ENCODE measurements around the gene RELL1. TPM values are rescaled to one million over a fixed set of nuclear protein-coding genes. Genes with fewer than 3 reads are reported as not detected.

RELL1 gene
- total RNA-seq, 1 donor from 2014 or later, result 45.8 TPM

DNA sequence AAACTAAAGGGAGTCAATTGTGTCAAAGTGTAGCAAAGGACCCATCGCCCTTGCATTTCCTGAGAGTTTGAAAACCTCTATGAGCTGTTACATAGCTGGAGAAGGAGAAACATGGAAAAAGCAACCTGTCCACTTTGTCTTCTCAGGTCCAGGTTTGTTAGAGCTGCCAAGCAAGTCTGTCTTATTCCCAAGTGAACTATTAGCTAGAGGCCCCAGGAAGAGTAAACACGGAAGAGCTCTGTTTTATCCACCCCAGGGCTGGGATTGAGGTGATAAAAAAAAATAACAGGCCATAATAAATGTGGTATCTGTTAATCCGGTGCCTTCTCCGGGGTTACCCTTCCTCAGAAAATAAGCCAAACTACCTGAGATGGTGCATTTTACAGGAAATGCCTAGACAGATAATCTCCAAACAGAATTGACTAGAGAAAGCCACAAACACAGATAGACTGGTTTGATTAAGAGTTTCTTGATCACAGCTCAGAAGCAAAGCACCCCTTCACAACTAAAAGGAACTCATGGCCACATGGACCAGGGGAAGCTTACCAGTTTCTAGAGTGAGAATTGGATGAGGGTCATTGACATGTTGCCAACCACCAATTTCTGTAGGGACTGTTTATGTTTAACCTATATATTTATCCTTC, 35.9 kb upstream of the RELL1 start:
- Mint-ChIP-seq H3K9me3 (peaks cover 8% of the 10 kb centered on the region), H3K36me3 (no peaks in the 10 kb centered on the region), H3K4me1 (ENCODE audit: unreplicated experiment) (peaks cover 14% of the 10 kb centered on the region), H3K27ac (no peak overlapping the region), H3K4me3 (no peak overlapping the region), H3K27me3 (no peaks in the 10 kb centered on the region)
- TF ChIP-seq, protein P1, sequence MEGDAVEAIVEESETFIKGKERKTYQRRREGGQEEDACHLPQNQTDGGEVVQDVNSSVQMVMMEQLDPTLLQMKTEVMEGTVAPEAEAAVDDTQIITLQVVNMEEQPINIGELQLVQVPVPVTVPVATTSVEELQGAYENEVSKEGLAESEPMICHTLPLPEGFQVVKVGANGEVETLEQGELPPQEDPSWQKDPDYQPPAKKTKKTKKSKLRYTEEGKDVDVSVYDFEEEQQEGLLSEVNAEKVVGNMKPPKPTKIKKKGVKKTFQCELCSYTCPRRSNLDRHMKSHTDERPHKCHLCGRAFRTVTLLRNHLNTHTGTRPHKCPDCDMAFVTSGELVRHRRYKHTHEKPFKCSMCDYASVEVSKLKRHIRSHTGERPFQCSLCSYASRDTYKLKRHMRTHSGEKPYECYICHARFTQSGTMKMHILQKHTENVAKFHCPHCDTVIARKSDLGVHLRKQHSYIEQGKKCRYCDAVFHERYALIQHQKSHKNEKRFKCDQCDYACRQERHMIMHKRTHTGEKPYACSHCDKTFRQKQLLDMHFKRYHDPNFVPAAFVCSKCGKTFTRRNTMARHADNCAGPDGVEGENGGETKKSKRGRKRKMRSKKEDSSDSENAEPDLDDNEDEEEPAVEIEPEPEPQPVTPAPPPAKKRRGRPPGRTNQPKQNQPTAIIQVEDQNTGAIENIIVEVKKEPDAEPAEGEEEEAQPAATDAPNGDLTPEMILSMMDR (conservative IDR thresholded peaks at IDR 0.05), result no peak
- no peak for DNase-seq (ENCODE audit: extremely low spot score, unreplicated experiment)

DNA sequence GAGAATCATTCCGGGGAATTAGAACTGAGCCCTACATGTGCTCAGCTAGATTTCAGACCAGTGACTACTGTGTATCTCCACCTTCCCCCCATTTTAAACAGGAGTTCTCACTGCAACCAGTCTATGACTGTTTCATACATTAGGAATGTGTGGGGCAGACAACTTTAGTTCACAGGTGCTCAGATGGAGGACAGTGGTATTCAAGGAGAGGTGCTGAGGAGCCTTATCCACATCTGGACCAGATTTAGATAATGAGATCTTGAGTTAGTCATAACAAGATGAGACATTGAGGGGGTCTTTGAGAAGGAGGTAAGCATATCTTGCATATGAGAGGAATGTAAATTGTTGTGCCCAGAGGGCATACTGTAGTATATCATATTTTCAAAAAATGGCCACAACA, 32.8 kb upstream of the RELL1 start:
- TF ChIP-seq, protein P1 (conservative IDR thresholded peaks at IDR 0.05), result no peak
- no peak overlapping the region for H3K4me3 Mint-ChIP-seq
- H3K9me3 Mint-ChIP-seq, result peaks cover 8% of the 10 kb centered on the region
- no peaks in the 10 kb centered on the region for H3K27me3 Mint-ChIP-seq
- no peak overlapping the region for H3K27ac Mint-ChIP-seq
- no peak for DNase-seq (ENCODE audit: extremely low spot score, unreplicated experiment)
- no peaks in the 10 kb centered on the region for H3K36me3 Mint-ChIP-seq
- H3K4me1 Mint-ChIP-seq (ENCODE audit: unreplicated experiment), result peaks cover 14% of the 10 kb centered on the region

DNA sequence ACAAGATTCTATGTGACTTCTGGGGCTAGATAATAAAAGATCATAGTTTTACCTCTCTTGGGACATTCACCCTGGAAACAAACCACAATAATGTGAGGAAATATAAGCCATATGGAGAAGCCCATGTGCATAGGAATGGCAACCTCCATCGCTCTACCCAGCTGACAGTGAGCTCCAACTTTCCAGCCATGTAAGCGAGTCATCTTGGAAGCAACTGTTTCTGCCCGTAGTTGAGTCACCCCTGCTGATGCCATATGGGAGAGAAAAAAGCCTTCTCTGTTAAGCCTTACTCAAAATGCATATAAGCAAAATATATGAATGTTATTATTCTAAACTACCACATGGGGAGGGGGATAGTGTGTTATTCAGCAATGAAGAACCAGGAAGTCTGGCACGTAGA, 31.4 kb upstream of the RELL1 start:
- Mint-ChIP-seq H3K4me3 (no peak overlapping the region), H3K27ac (no peak overlapping the region), H3K4me1 (ENCODE audit: unreplicated experiment) (peaks cover 7% of the 10 kb centered on the region)

DNA sequence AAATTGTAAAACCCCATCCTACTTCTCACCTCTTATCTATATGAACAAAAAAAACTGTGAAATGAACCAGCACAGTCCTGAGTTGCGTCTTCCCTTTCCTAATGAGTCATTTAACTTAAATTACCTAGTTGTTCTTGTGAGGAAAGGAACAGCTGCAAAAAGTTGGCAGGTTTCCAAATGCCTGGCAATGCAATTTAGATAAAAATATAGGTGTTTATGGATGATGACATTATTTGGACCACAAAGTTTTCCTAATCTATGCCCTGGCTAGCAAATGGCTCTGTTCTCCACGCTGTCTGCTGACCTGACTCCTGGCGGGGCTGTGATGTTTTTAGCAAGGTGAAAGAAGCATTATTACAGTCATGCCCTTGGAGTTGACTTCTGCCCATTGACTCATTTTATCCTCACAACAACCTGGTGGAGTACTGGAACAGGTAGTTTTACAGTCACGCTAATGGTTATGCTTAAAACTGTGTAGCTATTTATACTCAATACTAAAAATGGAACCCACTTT, 29.8 kb upstream of the RELL1 start:
- H3K27ac Mint-ChIP-seq, result no peak overlapping the region

More for the DNA sequence above, 31.4 kb upstream of the RELL1 start:
- no peaks in the 10 kb centered on the region for H3K36me3 Mint-ChIP-seq
- DNase-seq (ENCODE audit: extremely low spot score, unreplicated experiment), result no peak
- H3K27me3 Mint-ChIP-seq, result no peaks in the 10 kb centered on the region
- H3K9me3 Mint-ChIP-seq, result no peaks in the 10 kb centered on the region
- TF ChIP-seq, protein P1 (conservative IDR thresholded peaks at IDR 0.05), result no peak

DNA sequence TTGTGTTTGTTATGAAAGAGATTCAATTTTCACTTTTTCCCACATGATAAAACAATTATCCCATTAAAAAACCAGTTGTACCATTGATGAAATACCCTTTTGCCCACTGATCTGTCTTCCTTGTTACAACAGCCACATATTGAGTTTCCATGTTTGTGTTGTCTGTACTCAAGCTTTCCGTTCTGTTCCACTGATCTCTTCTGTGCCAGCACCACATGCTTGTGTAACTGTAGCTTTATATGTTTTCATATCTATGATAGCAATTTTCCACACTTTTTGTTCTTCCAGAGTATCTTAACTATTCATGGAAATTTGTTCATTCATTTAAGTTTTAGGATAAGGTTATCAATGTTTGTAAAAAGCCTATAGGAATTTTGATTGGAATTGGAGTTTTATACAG, 24.3 kb upstream of the RELL1 start:
- H3K4me3 Mint-ChIP-seq, result no peak overlapping the region
- H3K36me3 Mint-ChIP-seq, result peaks cover 3% of the 10 kb centered on the region
- no peaks in the 10 kb centered on the region for H3K4me1 Mint-ChIP-seq (ENCODE audit: unreplicated experiment)
- H3K27ac Mint-ChIP-seq, result no peak overlapping the region
- no peaks in the 10 kb centered on the region for H3K9me3 Mint-ChIP-seq
- peaks cover 3% of the 10 kb centered on the region for H3K27me3 Mint-ChIP-seq
- DNase-seq (ENCODE audit: extremely low spot score, unreplicated experiment), result no peak
- TF ChIP-seq, protein P1 (conservative IDR thresholded peaks at IDR 0.05), result no peak

More for the DNA sequence above, 29.8 kb upstream of the RELL1 start:
- Mint-ChIP-seq H3K4me1 (ENCODE audit: unreplicated experiment) (peaks cover 7% of the 10 kb centered on the region), H3K36me3 (no peaks in the 10 kb centered on the region), H3K4me3 (no peak overlapping the region), H3K27me3 (peaks cover 3% of the 10 kb centered on the region), H3K9me3 (no peaks in the 10 kb centered on the region)
- TF ChIP-seq, protein P1 (conservative IDR thresholded peaks at IDR 0.05), result no peak
- no peak for DNase-seq (ENCODE audit: extremely low spot score, unreplicated experiment)

Measured in type B pancreatic cell (in vitro differentiated cells).